OCI-LY3 (cell line): ENCODE measurements around the gene PRDM16.

Source experiments
- CTCF ChIP-seq: fragments of 200-600, 300-600 bp; sonication (generic); IDR thresholded peaks from 2 replicates; pipeline ENCODE4 v1.5.1; 2014; ENCODE audit warnings: antibody characterized with exemption, low read length, low read depth
- EZH2phosphoT487 ChIP-seq: fragments of 200-600 bp; shearing (Covaris generic); IDR thresholded peaks from 2 replicates; pipeline ENCODE4 v1.6.1; 2018; ENCODE audit warnings: antibody characterized with exemption, mixed run types, low read depth

GRCh38 chr1:3236955-3237354 is 168.0 kb downstream of the PRDM16 start:
- TF ChIP-seq CTCF = no peak
- no peak for TF ChIP-seq EZH2phosphoT487
